Central memory CD8-positive, alpha-beta T cell (primary cell): ENCODE measurements around the gene HP1BP3.

Source experiments
- ATAC-seq: fragments of 150-1000 bp; cut with Tn5 transposase; replicated peaks from 2 replicates; pipeline ENCODE4 v1.10.0; 2022; ENCODE audit warnings: mild to moderate bottlenecking, moderate FRiP score, moderate number of reproducible peaks; ENCODE audit not compliant: poor library complexity, severe bottlenecking; ENCODE audit errors: extremely low read depth
- DNase-seq, 2 donors: peaks; one replicate each; pipeline ENCODE4 v3.0.0; 2021; ENCODE audit warnings: low spot score in 2 of 2
- H3K27ac Mint-ChIP-seq: one replicate; pipeline ENCODE4 v1.8.0; 2022; ENCODE audit warnings: low read depth, mild to moderate bottlenecking, moderate library complexity, mixed read lengths
- H3K27me3 Mint-ChIP-seq: one replicate; pipeline ENCODE4 v1.8.0; 2022; ENCODE audit warnings: mixed read lengths
- H3K36me3 Mint-ChIP-seq: one replicate; pipeline ENCODE4 v1.8.0; 2022; ENCODE audit warnings: mild to moderate bottlenecking, moderate library complexity, mixed read lengths; ENCODE audit not compliant: insufficient read depth
- H3K4me1 Mint-ChIP-seq: one replicate; pipeline ENCODE4 v1.8.0; 2022; ENCODE audit warnings: mixed read lengths
- H3K4me3 Mint-ChIP-seq: one replicate; pipeline ENCODE4 v1.8.0; 2022; ENCODE audit warnings: mild to moderate bottlenecking, moderate library complexity, mixed read lengths
- H3K9me3 Mint-ChIP-seq: one replicate; pipeline ENCODE4 v1.8.0; 2022; ENCODE audit warnings: mixed read lengths

HP1BP3 gene

GRCh38 chr1:20700636-20701215, 86.4 kb downstream of the HP1BP3 start:
- Mint-ChIP-seq H3K27ac (no peak overlapping the region), H3K27me3 (peaks cover 10% of the 10 kb centered on the region), H3K4me3 (no peak overlapping the region), H3K4me1 (peaks cover 7% of the 10 kb centered on the region), H3K9me3 (no peaks in the 10 kb centered on the region), H3K36me3 (peaks cover 4% of the 10 kb centered on the region)
- no peak for ATAC-seq
- DNase-seq: no peak

DNA sequence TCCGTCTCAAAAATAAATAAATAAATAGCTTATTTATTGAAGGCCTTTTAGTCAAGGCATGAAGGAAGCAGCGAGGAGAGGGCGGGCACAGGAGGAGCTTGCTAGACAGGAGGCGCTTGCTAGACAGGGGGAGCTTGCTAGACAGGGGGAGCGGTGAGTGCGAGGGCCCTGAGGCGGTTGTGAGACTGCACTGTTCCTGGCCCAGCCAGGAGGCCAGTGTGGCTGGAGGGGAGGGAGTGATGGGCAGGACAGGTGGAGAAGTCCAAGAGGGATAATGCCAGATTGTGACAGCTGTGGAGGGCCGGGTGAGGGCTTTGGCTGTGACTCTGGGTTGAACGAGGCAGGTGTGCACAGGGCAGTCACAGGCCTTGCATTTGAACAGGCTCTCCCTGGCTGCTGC, 87.5 kb downstream of the HP1BP3 start:
- Mint-ChIP-seq H3K36me3 (peaks cover 4% of the 10 kb centered on the region), H3K9me3 (no peaks in the 10 kb centered on the region), H3K4me3 (no peak overlapping the region), H3K4me1 (peaks cover 7% of the 10 kb centered on the region), H3K27me3 (peaks cover 11% of the 10 kb centered on the region), H3K27ac (no peak overlapping the region)
- DNase-seq (no peak), ATAC-seq (no peak)

GRCh38 chr1:20698195-20698910, 88.8 kb downstream of the HP1BP3 start:
- Mint-ChIP-seq H3K4me3 (peak overlapping the region; percentile 15), H3K9me3 (no peaks in the 10 kb centered on the region), H3K36me3 (peaks cover 4% of the 10 kb centered on the region), H3K4me1 (peaks cover 7% of the 10 kb centered on the region), H3K27me3 (peaks cover 11% of the 10 kb centered on the region), H3K27ac (no peak overlapping the region)
- DNase-seq (no peak), ATAC-seq (no peak)

- H3K4me1 Mint-ChIP-seq: peaks cover 7% of the 10 kb centered on the region
- no peaks in the 10 kb centered on the region for H3K9me3 Mint-ChIP-seq
- peaks cover 4% of the 10 kb centered on the region for H3K36me3 Mint-ChIP-seq
- H3K27ac Mint-ChIP-seq: no peak overlapping the region
- no peak for DNase-seq
- peak overlapping the region; percentile 15 for H3K4me3 Mint-ChIP-seq
- no peak for ATAC-seq
- peaks cover 11% of the 10 kb centered on the region for H3K27me3 Mint-ChIP-seq
Observed at GRCh38 chr1:20697563-20697962, 89.5 kb downstream of the HP1BP3 start.

DNA sequence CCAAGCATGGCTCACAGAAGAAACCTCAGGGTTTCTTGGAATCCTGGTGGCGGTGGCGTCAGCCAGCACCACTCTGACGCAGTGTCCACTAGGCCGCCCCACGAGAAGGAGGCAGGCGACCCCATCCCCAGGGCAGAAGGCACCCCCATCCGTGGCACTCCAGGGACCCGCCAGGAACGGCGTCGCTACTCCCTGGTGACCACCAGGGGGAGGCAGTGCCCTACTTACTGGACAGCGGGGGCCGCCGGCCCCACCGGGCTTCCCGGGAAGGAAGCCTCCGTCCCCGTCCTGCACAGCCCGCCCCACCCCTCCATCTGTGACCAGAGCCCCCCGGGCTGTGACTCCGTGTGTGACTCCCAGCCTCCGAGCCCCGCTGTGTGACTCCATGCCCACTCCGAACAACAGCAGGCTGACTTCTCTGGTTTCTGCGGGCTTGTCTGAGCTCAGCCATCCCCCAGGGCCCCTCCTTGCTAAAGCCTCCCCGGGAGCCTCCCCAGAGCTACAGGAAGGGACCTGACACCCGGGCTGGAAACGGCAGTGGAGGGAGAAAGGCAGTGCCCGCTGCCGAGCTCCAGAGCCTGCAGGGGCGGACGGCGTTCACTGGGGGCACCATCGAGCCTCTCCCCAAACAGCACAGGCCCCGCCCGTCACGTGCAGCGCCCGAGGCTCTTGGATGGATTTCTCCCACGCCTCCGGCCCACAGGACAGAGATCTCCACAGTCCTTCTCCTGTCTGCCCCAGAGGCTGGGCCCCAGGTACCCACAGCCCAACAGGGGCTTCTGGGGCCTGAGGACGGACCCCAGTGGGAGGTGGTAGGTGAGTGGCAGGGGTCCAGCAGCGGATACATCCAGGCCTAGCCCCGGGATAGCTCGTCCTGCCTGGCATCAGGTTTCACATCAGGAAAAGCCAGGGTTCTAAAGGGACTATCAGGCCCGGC, 90.4 kb downstream of the HP1BP3 start:
- peak; percentile 94 for ATAC-seq
- Mint-ChIP-seq H3K27me3 (peaks cover 11% of the 10 kb centered on the region), H3K36me3 (peaks cover 2% of the 10 kb centered on the region), H3K4me3 (peak overlapping the region; percentile 85), H3K4me1 (peaks cover 7% of the 10 kb centered on the region), H3K9me3 (no peaks in the 10 kb centered on the region), H3K27ac (peak overlapping the region; percentile 44)
- DNase-seq: peak; percentile 53 to 66

DNA sequence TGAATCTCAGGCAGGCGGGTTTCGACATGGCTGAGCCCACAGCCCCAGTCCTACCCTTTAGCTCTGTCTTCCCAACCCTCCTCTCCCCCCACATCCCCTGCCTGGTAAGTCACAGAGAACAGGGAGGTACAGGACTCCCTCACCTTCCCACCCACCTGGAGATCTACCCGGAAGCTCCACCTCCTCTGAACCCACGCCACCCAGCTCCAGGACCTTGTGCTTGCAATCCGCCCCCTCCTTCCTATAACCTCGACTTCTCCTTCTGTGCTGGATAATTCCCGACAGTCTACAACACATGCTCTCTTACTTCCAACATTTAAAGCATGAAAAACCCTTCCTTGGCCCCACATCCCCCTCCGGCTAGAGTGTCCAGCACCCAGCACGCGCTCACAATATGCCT, 91.6 kb downstream of the HP1BP3 start:
- ATAC-seq (no peak), DNase-seq (no peak)
- Mint-ChIP-seq H3K36me3 (peaks cover 2% of the 10 kb centered on the region), H3K9me3 (no peaks in the 10 kb centered on the region), H3K27me3 (peaks cover 11% of the 10 kb centered on the region), H3K4me1 (peaks cover 7% of the 10 kb centered on the region), H3K4me3 (no peak overlapping the region), H3K27ac (no peak overlapping the region)

GRCh38 chr1:20693623-20694022, 93.5 kb downstream of the HP1BP3 start:
- H3K9me3 Mint-ChIP-seq: no peaks in the 10 kb centered on the region
- ATAC-seq: no peak
- peaks cover 7% of the 10 kb centered on the region for H3K4me1 Mint-ChIP-seq
- H3K27ac Mint-ChIP-seq: no peak overlapping the region
- no peak overlapping the region for H3K4me3 Mint-ChIP-seq
- peaks cover 2% of the 10 kb centered on the region for H3K36me3 Mint-ChIP-seq
- DNase-seq: no peak
- peaks cover 11% of the 10 kb centered on the region for H3K27me3 Mint-ChIP-seq
